ENCODE data around the gene GMEB2.

The GMEB2 gene

GRCh38 chr20:63544241-63544957 is 82.5 kb downstream of the GMEB2 start:
- no peak for DNase-seq (ENCODE audit: low read depth)

GRCh38 chr20:63543733-63544132 is 83.2 kb downstream of the GMEB2 start:
- DNase-seq (ENCODE audit: low read depth): no peak

- no peak for DNase-seq (ENCODE audit: low read depth)
Observed at GRCh38 chr20:63543131-63543530, 83.8 kb downstream of the GMEB2 start.

GRCh38 chr20:63542696-63543095 is 84.2 kb downstream of the GMEB2 start:
- no peak for DNase-seq (ENCODE audit: low read depth)

DNA sequence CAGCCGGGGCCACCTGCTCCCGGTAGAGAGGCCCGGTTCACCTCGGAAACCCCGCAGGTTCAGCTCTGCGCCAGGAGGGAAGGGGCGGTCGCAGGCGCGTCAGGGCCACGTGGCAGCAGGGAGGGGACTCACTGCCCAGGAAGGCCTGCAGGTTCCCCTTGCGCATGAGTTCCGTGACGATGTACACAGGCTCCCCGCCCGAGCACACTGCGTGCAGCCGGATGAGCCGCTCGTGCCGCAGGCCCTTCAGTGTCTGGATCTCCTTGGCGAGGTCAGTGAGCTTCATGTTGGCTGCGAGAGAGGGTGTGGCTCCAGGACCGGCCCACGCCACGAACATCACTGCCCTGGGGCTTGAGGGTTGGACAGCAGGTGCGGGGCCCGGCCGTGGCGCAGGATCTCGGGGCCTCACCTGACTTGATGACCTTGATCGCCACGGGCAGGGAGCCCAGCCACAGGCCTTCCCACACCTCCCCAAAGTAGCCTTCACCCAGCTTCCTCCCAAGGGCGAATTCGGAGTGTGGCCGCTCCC is 84.8 kb downstream of the GMEB2 start:
- DNase-seq (ENCODE audit: low read depth): no peak

GRCh38 chr20:63541371-63541770 is 85.5 kb downstream of the GMEB2 start:
- DNase-seq (ENCODE audit: low read depth): no peak

DNA sequence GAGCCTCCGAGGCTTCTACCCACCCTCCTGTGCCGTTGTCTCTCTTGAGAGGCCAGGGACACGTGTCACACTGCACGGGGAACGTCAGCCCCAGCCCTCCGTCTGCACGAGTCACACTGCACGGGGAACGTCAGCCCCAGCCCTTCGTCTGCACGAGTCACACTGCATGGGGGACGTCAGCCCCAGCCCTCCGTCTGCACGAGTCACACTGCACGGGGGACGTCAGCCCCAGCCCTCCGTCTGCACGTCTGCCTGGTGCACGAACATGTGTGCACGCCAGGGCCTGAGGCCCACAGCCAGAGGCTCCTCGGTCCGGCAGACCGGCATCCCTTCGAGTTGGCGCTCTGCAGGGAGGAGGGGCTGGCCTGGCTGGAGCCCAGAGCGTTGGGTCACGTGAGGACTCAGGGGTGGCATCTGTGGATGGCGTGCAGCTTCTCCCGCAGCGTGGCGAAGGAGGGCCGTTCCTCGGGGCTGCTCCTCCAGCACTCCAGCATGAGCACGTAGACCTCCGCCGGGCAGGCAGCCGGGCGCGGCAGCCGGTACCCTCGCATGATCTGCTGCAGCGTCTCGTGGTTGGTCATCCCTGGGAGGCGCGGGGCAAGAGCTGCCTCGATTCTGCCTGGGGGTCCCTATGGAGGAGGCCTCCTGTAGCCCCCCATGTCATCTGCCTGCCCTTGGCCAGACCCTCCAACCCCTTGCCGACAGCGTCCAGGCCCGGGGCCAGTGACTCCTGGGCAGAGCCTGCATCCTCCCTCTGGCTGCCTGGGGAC is 86.3 kb downstream of the GMEB2 start:
- no peak for DNase-seq (ENCODE audit: low read depth)

GRCh38 chr20:63539441-63540370 is 87.2 kb downstream of the GMEB2 start:
- no peak for DNase-seq (ENCODE audit: low read depth)

GRCh38 chr20:63539092-63539430 is 87.8 kb downstream of the GMEB2 start:
- no peak for DNase-seq (ENCODE audit: low read depth)

DNA sequence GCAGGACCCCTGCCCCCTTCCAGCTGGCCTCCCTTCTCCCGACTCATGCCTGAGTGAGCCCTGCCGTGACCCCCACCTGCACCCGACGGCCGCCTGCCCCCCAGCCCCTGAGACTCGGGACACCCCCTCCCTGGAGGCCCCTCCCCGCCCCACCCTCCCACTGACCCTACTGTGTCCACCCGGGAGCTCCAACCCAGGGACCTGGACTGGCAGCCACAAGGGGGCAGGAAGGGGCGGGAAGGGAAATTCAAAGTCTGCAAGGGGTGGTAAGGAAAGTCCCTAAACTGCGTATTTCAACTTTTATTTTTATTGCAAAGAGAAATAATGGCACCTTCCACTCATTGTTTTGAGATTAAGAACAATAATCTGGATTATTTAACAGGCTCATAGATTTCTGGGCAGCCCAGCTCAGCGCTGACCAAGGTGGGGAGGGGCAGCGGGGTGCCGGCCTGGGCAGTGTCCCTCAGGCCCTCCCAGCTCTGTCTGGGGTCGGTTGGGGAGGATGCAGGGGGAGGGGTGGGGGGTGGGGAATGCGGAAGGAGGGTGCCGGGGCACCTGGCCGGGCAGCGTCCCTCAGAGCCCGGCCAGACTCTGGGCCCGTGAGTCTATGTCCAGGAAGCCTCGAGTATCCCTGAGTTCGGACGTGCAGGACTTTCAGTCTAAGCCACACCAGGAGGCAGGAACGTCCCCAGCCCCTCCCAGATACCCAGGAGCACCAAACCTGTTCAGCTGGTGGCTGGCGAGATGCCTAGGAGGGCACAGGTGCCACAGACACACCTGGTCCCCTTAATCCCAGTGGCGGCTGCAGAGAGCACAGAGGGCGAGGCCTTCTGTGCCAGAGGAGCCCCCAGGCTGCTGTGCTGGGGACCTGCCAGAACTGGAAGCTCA is 88.5 kb downstream of the GMEB2 start:
- no peak for DNase-seq (ENCODE audit: low read depth)
